ENCODE results near the gene FHIT. TPM values are rescaled to one million over a fixed set of nuclear protein-coding genes. Genes with fewer than 3 reads are reported as not detected.

The FHIT gene
- total and polyA plus RNA-seq, 2 of the 4 experiments (the other 2 are of a cell fraction) = 0.07 TPM; not detected in 1

- no peaks in the 10 kb centered on the region for H3K4me1 ChIP-seq (ENCODE audit: control insufficient read depth, insufficient read depth, low read length)
Observed at GRCh38 chr3:60215946-60216345, 1035.3 kb downstream of the FHIT start.

More at GRCh38 chr3:60215946-60216345, 1035.3 kb downstream of the FHIT start:
- no TSS peak for BruUV-seq (replicated peaks)
- Histone ChIP-seq H3K14ac (replicated peaks; ENCODE audit: low read depth, low read length) (no peak overlapping the region), H4K5ac (ENCODE audit: low read depth, low read length) (no peak overlapping the region), H3K4me2 (ENCODE audit: low read depth, low read length) (no peak overlapping the region), H2BK5ac (ENCODE audit: low read depth, low read length, poor library complexity, severe bottlenecking) (no peak overlapping the region), H3K9me1 (ENCODE audit: insufficient read depth, low read length) (no peaks in the 10 kb centered on the region), H3K4me3 (ENCODE audit: insufficient read depth, low read depth, low read length) (no peak overlapping the region), H2AK5ac (ENCODE audit: low read depth, low read length) (no peak overlapping the region), H3K27me3 (ENCODE audit: control insufficient read depth, insufficient read depth, low read length) (no peaks in the 10 kb centered on the region), H3K18ac (ENCODE audit: low read depth, low read length) (no peak overlapping the region), H3K36me3 (ENCODE audit: control insufficient read depth, insufficient read depth, low read length) (no peaks in the 10 kb centered on the region), H3K4ac (ENCODE audit: low read depth, low read length) (no peak overlapping the region), H2AFZ (replicated peaks; ENCODE audit: low read length, poor library complexity) (no peak overlapping the region), H3K56ac (ENCODE audit: extremely low read depth, insufficient read depth, low read length) (no peak overlapping the region), H4K91ac (ENCODE audit: insufficient read depth, low read depth, low read length) (no peak overlapping the region), H3K9me3 (ENCODE audit: control insufficient read depth, insufficient read depth, low read length) (no peaks in the 10 kb centered on the region), H4K20me1 (ENCODE audit: insufficient read depth, low read length) (no peaks in the 10 kb centered on the region), H3K23ac (ENCODE audit: low read depth, low read length) (no peak overlapping the region), H3K27ac (ENCODE audit: insufficient read depth, low read length) (no peak overlapping the region), H3K9ac (ENCODE audit: low read depth, low read length) (no peak overlapping the region), H3K79me1 (ENCODE audit: low read depth in 1 of 2, low read length in 2 of 2) (no peaks in the 10 kb centered on the region), H2BK15ac (ENCODE audit: low read depth, low read length) (no peak overlapping the region), H2AK9ac (replicated peaks; ENCODE audit: low read depth, low read length, poor library complexity) (no peak overlapping the region), H2BK120ac (ENCODE audit: low read depth, low read length) (no peak overlapping the region), H4K8ac (ENCODE audit: low read depth in 2 of 2, low read length in 2 of 2) (no peak overlapping the region), H2BK20ac (ENCODE audit: low read depth, low read length) (no peak overlapping the region)
- ChIA-PET POLR2A (ENCODE audit: unreplicated experiment) (no interaction called here), CTCF (no interaction called here)
- TF ChIP-seq FOS (IDR thresholded peaks at IDR 0.05; ENCODE audit: low read depth, low read length) (no peak), ELK1 (IDR thresholded peaks at IDR 0.05; ENCODE audit: borderline replicate concordance, low read depth, low read length) (no peak), POLR2A (IDR thresholded peaks at IDR 0.05; ENCODE audit: low read depth, low read length) (no peak), NFE2L2 (IDR thresholded peaks at IDR 0.05; ENCODE audit: low read depth, low read length) (no peak), BHLHE40 (IDR thresholded peaks at IDR 0.05; ENCODE audit: low read depth, low read length) (no peak), CEBPB (IDR thresholded peaks at IDR 0.05; ENCODE audit: low read depth, low read length) (no peak)
- ATAC-seq (ENCODE audit: low read depth) (no peak), DNase-seq (no peak)
- in situ Hi-C loops (cut with MboI; ENCODE audit: low sequenced_read_pairs) (no loop called here), intact Hi-C loops (cut with micrococcal nuclease) (no loop called here), dilution Hi-C loops (cut with HindIII; ENCODE audit: low sequenced_read_pairs, unreplicated experiment) (no loop called here)
- no CpG with 5 or more reads among the region's 1 CpG for WGBS, 2 experiments (ENCODE audit: extremely low coverage in 2 of 2, insufficient read length in 1 of 2)
